Stomach (tissue), 4 donors: ENCODE data around the gene NCK1.

Experiments
- EP300 ChIP-seq: sonication (generic); formaldehyde crosslinking; IDR thresholded peaks from one replicate; pipeline ENCODE4 v1.6.1; 2017; ENCODE audit warnings: antibody characterized with exemption
- POLR2A ChIP-seq, 4 donors: fragments of 450-650 bp; IDR thresholded peaks; one replicate each; pipeline ENCODE4 v1.6.1; 2016; ENCODE audit warnings: antibody characterized with exemption in 4 of 4, control low read depth in 2 of 4, mild to moderate bottlenecking in 1 of 4, moderate library complexity in 1 of 4
- POLR2AphosphoS5 ChIP-seq, 3 donors: sonication (generic); formaldehyde crosslinking; IDR thresholded peaks; one replicate each; pipeline ENCODE4 v1.6.1; 2016; ENCODE audit warnings: antibody characterized with exemption in 3 of 3
- TF ChIP-seq, protein P1 (sequence below), 7 experiments: fragments of 450-650 bp in 4 of 7; fragments of 200-600 bp in 3 of 7; sonication (generic) in 3 of 7; IDR thresholded peaks; one replicate each; pipeline ENCODE4 v1.5.1; 2016 to 2019; ENCODE audit warnings: antibody characterized with exemption in 7 of 7, control low read depth in 2 of 7, mild to moderate bottlenecking in 1 of 7

DNA sequence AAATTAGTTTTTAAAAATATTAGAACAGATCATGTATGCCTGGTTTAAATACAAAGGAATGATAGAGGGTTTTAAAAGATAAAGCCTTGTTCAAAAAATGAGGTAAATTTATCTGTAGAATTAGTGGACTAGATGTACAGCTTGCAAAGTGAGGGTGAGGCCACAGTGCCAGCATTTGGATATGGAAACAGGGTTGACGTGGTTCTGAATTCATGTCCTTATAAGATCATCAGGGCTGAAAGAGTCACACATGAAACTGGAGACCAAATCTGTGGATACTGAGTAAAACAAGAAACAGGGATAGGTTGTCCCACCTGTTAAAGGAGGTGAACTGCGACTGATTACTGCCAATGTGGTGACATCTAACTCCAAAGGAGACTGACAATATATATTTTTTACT, 46.3 kb downstream of the NCK1 start:
- TF ChIP-seq POLR2AphosphoS5 (IDR thresholded peaks at IDR 0.05), result no peak
- TF ChIP-seq, protein P1, sequence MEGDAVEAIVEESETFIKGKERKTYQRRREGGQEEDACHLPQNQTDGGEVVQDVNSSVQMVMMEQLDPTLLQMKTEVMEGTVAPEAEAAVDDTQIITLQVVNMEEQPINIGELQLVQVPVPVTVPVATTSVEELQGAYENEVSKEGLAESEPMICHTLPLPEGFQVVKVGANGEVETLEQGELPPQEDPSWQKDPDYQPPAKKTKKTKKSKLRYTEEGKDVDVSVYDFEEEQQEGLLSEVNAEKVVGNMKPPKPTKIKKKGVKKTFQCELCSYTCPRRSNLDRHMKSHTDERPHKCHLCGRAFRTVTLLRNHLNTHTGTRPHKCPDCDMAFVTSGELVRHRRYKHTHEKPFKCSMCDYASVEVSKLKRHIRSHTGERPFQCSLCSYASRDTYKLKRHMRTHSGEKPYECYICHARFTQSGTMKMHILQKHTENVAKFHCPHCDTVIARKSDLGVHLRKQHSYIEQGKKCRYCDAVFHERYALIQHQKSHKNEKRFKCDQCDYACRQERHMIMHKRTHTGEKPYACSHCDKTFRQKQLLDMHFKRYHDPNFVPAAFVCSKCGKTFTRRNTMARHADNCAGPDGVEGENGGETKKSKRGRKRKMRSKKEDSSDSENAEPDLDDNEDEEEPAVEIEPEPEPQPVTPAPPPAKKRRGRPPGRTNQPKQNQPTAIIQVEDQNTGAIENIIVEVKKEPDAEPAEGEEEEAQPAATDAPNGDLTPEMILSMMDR (IDR thresholded peaks at IDR 0.05), result no peak
- TF ChIP-seq POLR2A (IDR thresholded peaks at IDR 0.05), result no peak
- TF ChIP-seq EP300, result no peak
